ENCODE results near the gene MRPS12.

MRPS12 gene

GRCh38 chr19:38970664-38971532 is 40.2 kb downstream of the MRPS12 start:
- Histone ChIP-seq H3K9ac (no peak overlapping the region), H3K4me1 (no peaks in the 10 kb centered on the region), H2AFZ (no peak overlapping the region), H3K4me3 (ENCODE audit: low read depth, low read length) (no peak overlapping the region), H3K9me3 (ENCODE audit: control insufficient read depth, low read length) (no peaks in the 10 kb centered on the region), H3K27me3 (ENCODE audit: control insufficient read depth, insufficient read depth, low read length) (no peaks in the 10 kb centered on the region), H3K4me2 (ENCODE audit: low read length) (no peak overlapping the region), H3K27ac (no peak overlapping the region), H3K36me3 (ENCODE audit: control insufficient read depth, insufficient read depth, low read length) (no peaks in the 10 kb centered on the region), H3K79me2 (peaks cover 13% of the 10 kb centered on the region)
- TF ChIP-seq, protein P1, sequence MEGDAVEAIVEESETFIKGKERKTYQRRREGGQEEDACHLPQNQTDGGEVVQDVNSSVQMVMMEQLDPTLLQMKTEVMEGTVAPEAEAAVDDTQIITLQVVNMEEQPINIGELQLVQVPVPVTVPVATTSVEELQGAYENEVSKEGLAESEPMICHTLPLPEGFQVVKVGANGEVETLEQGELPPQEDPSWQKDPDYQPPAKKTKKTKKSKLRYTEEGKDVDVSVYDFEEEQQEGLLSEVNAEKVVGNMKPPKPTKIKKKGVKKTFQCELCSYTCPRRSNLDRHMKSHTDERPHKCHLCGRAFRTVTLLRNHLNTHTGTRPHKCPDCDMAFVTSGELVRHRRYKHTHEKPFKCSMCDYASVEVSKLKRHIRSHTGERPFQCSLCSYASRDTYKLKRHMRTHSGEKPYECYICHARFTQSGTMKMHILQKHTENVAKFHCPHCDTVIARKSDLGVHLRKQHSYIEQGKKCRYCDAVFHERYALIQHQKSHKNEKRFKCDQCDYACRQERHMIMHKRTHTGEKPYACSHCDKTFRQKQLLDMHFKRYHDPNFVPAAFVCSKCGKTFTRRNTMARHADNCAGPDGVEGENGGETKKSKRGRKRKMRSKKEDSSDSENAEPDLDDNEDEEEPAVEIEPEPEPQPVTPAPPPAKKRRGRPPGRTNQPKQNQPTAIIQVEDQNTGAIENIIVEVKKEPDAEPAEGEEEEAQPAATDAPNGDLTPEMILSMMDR (IDR thresholded peaks at IDR 0.05), result no peak

GRCh38 chr19:38971672-38972071 is 40.9 kb downstream of the MRPS12 start:
- Histone ChIP-seq H3K36me3 (ENCODE audit: control insufficient read depth, insufficient read depth, low read length) (no peaks in the 10 kb centered on the region), H3K9me3 (ENCODE audit: control insufficient read depth, low read length) (no peaks in the 10 kb centered on the region), H3K27ac (no peak overlapping the region), H3K27me3 (ENCODE audit: control insufficient read depth, insufficient read depth, low read length) (no peaks in the 10 kb centered on the region), H3K79me2 (peaks cover 13% of the 10 kb centered on the region), H3K4me1 (no peaks in the 10 kb centered on the region), H3K4me2 (ENCODE audit: low read length) (no peak overlapping the region), H3K9ac (no peak overlapping the region), H3K4me3 (ENCODE audit: low read depth, low read length) (no peak overlapping the region), H2AFZ (no peak overlapping the region)
- TF ChIP-seq, protein P1 (IDR thresholded peaks at IDR 0.05), result no peak

GRCh38 chr19:38974624-38975213 is 44.0 kb downstream of the MRPS12 start:
- H3K4me3 ChIP-seq (ENCODE audit: low read depth, low read length), result peak overlapping the region; percentile 77
- no peaks in the 10 kb centered on the region for H3K4me1 ChIP-seq
- H3K27me3 ChIP-seq (ENCODE audit: control insufficient read depth, insufficient read depth, low read length), result no peaks in the 10 kb centered on the region
- TF ChIP-seq, protein P1 (IDR thresholded peaks at IDR 0.05), result no peak
- H2AFZ ChIP-seq, result peak overlapping the region; percentile 76
- H3K27ac ChIP-seq, result peak overlapping the region; percentile 69
- H3K4me2 ChIP-seq (ENCODE audit: low read length), result peak overlapping the region; percentile 64
- no peaks in the 10 kb centered on the region for H3K9me3 ChIP-seq (ENCODE audit: control insufficient read depth, low read length)
- H3K36me3 ChIP-seq (ENCODE audit: control insufficient read depth, insufficient read depth, low read length), result no peaks in the 10 kb centered on the region
- H3K79me2 ChIP-seq, result peaks cover 13% of the 10 kb centered on the region
- H3K9ac ChIP-seq, result no peak overlapping the region

GRCh38 chr19:38975214-38975860 is 44.6 kb downstream of the MRPS12 start, which contains the start of gene FBXO17:
Gene FBXO17, minus strand, starts transcription at chr19:38975742. Its CDS starts 25,423 bp downstream, at chr19:38950319.
- no peaks in the 10 kb centered on the region for H3K27me3 ChIP-seq (ENCODE audit: control insufficient read depth, insufficient read depth, low read length)
- peak within 1 kb of the TSS; percentile 81 for H2AFZ ChIP-seq
- peak within 1 kb of the TSS; percentile 69 for H3K27ac ChIP-seq
- no peaks in the 10 kb centered on the region for H3K4me1 ChIP-seq
- H3K4me3 ChIP-seq (ENCODE audit: low read depth, low read length), result peak within 1 kb of the TSS; percentile 77
- H3K79me2 ChIP-seq, result peaks cover 12% of the 10 kb centered on the region
- no peaks in the 10 kb centered on the region for H3K9me3 ChIP-seq (ENCODE audit: control insufficient read depth, low read length)
- TF ChIP-seq, protein P1 (IDR thresholded peaks at IDR 0.05), result no peak
- H3K9ac ChIP-seq, result no peak within 1 kb of the TSS
- no peaks in the 10 kb centered on the region for H3K36me3 ChIP-seq (ENCODE audit: control insufficient read depth, insufficient read depth, low read length)
- H3K4me2 ChIP-seq (ENCODE audit: low read length), result peak within 1 kb of the TSS; percentile 65

Measured in parathyroid adenoma (tissue), 2 donors.